Measurements from ENCODE around the gene MTERF4.

- TF ChIP-seq POLR2AphosphoS5 (IDR thresholded peaks at IDR 0.05; ENCODE audit: low read depth) (no peak), CTCF (IDR thresholded peaks at IDR 0.05; ENCODE audit: insufficient read depth, low read length) (no peak), GABPA (IDR thresholded peaks at IDR 0.05; ENCODE audit: low read depth) (no peak), REST (IDR thresholded peaks at IDR 0.05; ENCODE audit: insufficient replicate concordance, low read depth) (no peak), SPI1 (IDR thresholded peaks at IDR 0.05; ENCODE audit: borderline replicate concordance, low read depth) (no peak)
These were observed 13.0 kb downstream of the MTERF4 start for GRCh38 chr2:241088791-241089732.

Data from HL-60 (cell line).